GM23338 (cell line): ENCODE measurements around the gene PITPNC1. TPM values are rescaled to one million over a fixed set of nuclear protein-coding genes. Genes with fewer than 3 reads are reported as not detected.
"Not testable (repeated sequence)": the region's sequence is repeated elsewhere in the genome, so short reads cannot be mapped to it uniquely, and the experiment has no call there.

ENCODE experiments used
- ATAC-seq: fragments of 200-7000 bp; cut with Tn5 transposase; 3 replicates; pipeline ENCODE4 v1.9.1; 2020
- DNase-seq: peaks from one replicate; pipeline ENCODE4 v3.0.0-alpha.2; 2015; ENCODE audit warnings: low spot score
- H2AFZ ChIP-seq: fragments of 200-600 bp; sonication (generic); 2 replicates; pipeline ENCODE4 v1.8.0; 2016; ENCODE audit warnings: antibody characterized with exemption, mild to moderate bottlenecking, moderate library complexity
- H3F3A ChIP-seq: fragments of 200-600 bp; sonication (generic); replicated peaks from 2 replicates; pipeline ENCODE4 v1.8.0; 2017; ENCODE audit warnings: antibody characterized with exemption, mixed run types, low read depth
- H3K27ac ChIP-seq: fragments of 200-600 bp; sonication (generic); 2 replicates; pipeline ENCODE4 v1.6.1; 2016; ENCODE audit warnings: low read depth
- H3K27me3 ChIP-seq: fragments of 200-600 bp; sonication (generic); 2 replicates; pipeline ENCODE4 v1.8.0; 2016; ENCODE audit warnings: mild to moderate bottlenecking, mixed run types, moderate library complexity; ENCODE audit not compliant: insufficient read depth
- H3K36me3 ChIP-seq: fragments of 200-600 bp; sonication (generic); 2 replicates; pipeline ENCODE4 v1.8.0; 2016; ENCODE audit warnings: mild to moderate bottlenecking; ENCODE audit not compliant: insufficient read depth
- H3K4me1 ChIP-seq: fragments of 200-600 bp; sonication (generic); 2 replicates; pipeline ENCODE4 v1.8.0; 2016; ENCODE audit warnings: mild to moderate bottlenecking, moderate library complexity; ENCODE audit not compliant: insufficient read depth
- H3K4me2 ChIP-seq: fragments of 200-600 bp; sonication (generic); 2 replicates; pipeline ENCODE4 v1.7.1; 2017; ENCODE audit warnings: mixed run types
- H3K4me3 ChIP-seq: fragments of 200-600 bp; sonication (generic); 2 replicates; pipeline ENCODE4 v1.6.1; 2016; ENCODE audit warnings: mixed run types
- H3K79me2 ChIP-seq: fragments of 200-600 bp; sonication (generic); replicated peaks from 2 replicates; pipeline ENCODE4 v1.8.0; 2017; ENCODE audit warnings: mild to moderate bottlenecking; ENCODE audit not compliant: insufficient read depth
- H3K9me2 ChIP-seq: fragments of 200-600 bp; sonication (generic); 2 replicates; pipeline ENCODE4 v1.8.0; 2017; ENCODE audit not compliant: insufficient read depth
- H4K20me1 ChIP-seq: fragments of 200-600 bp; sonication (generic); replicated peaks from 2 replicates; pipeline ENCODE4 v1.8.0; 2017; ENCODE audit warnings: mild to moderate bottlenecking; ENCODE audit not compliant: insufficient read depth
- H3K27ac Mint-ChIP-seq: 2 replicates; pipeline ENCODE4 v1.8.0; 2020; ENCODE audit warnings: inconsistent platforms, mild to moderate bottlenecking, moderate library complexity, mixed read lengths
- H3K27me3 Mint-ChIP-seq: 3 replicates; pipeline ENCODE4 v1.8.0; 2022; ENCODE audit warnings: low read depth, mild to moderate bottlenecking, moderate library complexity, mixed read lengths, inconsistent platforms; ENCODE audit not compliant: insufficient read depth, poor library complexity
- H3K36me3 Mint-ChIP-seq: 3 replicates; pipeline ENCODE4 v1.8.0; 2021; ENCODE audit warnings: low read depth, mild to moderate bottlenecking, inconsistent platforms, moderate library complexity, mixed read lengths
- H3K4me1 Mint-ChIP-seq: 3 replicates; pipeline ENCODE4 v1.8.0; 2020; ENCODE audit warnings: mild to moderate bottlenecking, inconsistent platforms, mixed read lengths
- H3K4me3 Mint-ChIP-seq: 3 replicates; pipeline ENCODE4 v1.8.0; 2021; ENCODE audit warnings: moderate library complexity, mild to moderate bottlenecking, inconsistent platforms, mixed read lengths
- H3K9me3 Mint-ChIP-seq: 3 replicates; pipeline ENCODE4 v1.8.0; 2020; ENCODE audit warnings: moderate library complexity, mild to moderate bottlenecking, inconsistent platforms, mixed read lengths
- EZH2 ChIP-seq: fragments of 200-600 bp; sonication (generic); IDR thresholded peaks from one replicate; pipeline ENCODE4 v1.8.0; 2017; ENCODE audit warnings: antibody characterized with exemption, mild to moderate bottlenecking, low read depth; ENCODE audit not compliant: unreplicated experiment
- POLR2AphosphoS5 ChIP-seq: IDR thresholded peaks from 2 replicates; pipeline ENCODE4 v1.6.1; 2016; ENCODE audit warnings: antibody characterized with exemption, low read depth
- REST ChIP-seq: IDR thresholded peaks from one replicate; pipeline ENCODE4 v1.6.1; 2018; ENCODE audit warnings: antibody characterized with exemption; ENCODE audit not compliant: unreplicated experiment
- ZNF114 ChIP-seq: fragments of 250-450 bp; sonication (Bioruptor Pico); IDR thresholded peaks from 2 replicates; pipeline ENCODE4 v1.5.0; 2020; ENCODE audit warnings: mild to moderate bottlenecking, moderate library complexity
- ZNF462 ChIP-seq: fragments of 250-450 bp; sonication (Bioruptor Pico); IDR thresholded peaks from 2 replicates; pipeline ENCODE4 v1.5.0; 2020; ENCODE audit warnings: mild to moderate bottlenecking, moderate library complexity
- polyA plus RNA-seq: library from polyadenylated mRNA; unstranded; fragments of >200 nt; fragmentation: Nextera tagmentation; extraction: Ambion mirVana; gene quantifications from 2 replicates; pipeline ENCODE4 v1.2.1, GENCODE V29; 2016
- total RNA-seq: library from RNA; depleted of rRNA; stranded (reverse); fragments of >200 nt; shearing (Covaris generic); gene quantifications from 2 replicates; pipeline ENCODE4 v1.2.3, GENCODE V29; 2014
- TF ChIP-seq, protein P1 (sequence below), 2 experiments: fragments of 200-600 bp in 1 of 2; sonication (generic) in 1 of 2; conservative IDR thresholded peaks; 2 replicates each; pipeline versions ENCODE4 v1.5.1 to v1.6.1; 2016 to 2017; ENCODE audit warnings: antibody characterized with exemption in 2 of 2, low read depth in 2 of 2, mild to moderate bottlenecking in 2 of 2, moderate library complexity in 1 of 2

The PITPNC1 gene
- total and polyA plus RNA-seq, 2 experiments from 2014 or later, result 23.0 to 32.6 TPM

DNA sequence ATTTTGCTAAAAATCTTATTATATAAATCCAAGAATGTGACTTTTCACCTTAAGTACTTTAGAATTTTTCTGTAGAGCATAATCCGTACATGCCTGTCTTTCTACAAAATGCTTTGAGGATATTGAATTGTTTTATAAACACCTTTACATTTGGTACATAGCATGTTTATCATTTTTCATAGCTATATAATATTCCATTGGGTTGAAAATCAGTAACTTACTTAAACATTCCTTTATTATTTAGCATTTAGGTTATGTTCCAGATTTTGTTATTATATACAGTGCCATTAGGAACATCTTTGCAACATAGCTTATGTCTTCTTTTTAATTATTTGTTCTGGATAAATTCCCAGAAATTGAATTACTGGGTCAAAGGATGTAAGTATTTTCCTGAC is 323.6 kb downstream of the PITPNC1 start (continued):
- no peak for TF ChIP-seq REST
- TF ChIP-seq EZH2, result no peak
- TF ChIP-seq, protein P1, sequence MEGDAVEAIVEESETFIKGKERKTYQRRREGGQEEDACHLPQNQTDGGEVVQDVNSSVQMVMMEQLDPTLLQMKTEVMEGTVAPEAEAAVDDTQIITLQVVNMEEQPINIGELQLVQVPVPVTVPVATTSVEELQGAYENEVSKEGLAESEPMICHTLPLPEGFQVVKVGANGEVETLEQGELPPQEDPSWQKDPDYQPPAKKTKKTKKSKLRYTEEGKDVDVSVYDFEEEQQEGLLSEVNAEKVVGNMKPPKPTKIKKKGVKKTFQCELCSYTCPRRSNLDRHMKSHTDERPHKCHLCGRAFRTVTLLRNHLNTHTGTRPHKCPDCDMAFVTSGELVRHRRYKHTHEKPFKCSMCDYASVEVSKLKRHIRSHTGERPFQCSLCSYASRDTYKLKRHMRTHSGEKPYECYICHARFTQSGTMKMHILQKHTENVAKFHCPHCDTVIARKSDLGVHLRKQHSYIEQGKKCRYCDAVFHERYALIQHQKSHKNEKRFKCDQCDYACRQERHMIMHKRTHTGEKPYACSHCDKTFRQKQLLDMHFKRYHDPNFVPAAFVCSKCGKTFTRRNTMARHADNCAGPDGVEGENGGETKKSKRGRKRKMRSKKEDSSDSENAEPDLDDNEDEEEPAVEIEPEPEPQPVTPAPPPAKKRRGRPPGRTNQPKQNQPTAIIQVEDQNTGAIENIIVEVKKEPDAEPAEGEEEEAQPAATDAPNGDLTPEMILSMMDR (conservative IDR thresholded peaks at IDR 0.05; ENCODE audit: low read depth in 2 of 2), result no peak

DNA sequence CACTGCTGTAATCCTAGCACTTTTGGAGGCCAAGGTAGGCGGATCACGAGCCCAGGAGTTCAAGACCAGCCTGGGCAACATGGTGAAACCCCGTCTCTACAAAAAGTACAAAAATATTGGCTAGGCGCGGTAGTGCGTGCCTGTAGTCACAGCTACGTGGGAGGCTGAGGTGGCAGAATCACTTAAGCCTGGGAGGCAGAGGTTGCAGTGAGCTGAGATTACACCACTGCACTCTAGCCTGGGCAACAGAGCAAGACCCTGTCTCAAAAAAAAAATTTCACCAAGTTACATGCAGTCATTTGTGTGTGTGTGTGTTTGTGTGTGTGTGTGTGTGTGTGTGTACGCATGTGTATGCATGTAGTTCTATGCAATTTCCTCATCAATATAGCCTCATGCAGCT is 325.8 kb downstream of the PITPNC1 start:
- H3K27ac Mint-ChIP-seq, H3K79me2 ChIP-seq, H3K4me3 ChIP-seq, ATAC-seq, H3K4me1 Mint-ChIP-seq, H4K20me1 ChIP-seq, H3K36me3 ChIP-seq, H3F3A ChIP-seq, H3K4me2 ChIP-seq, H3K36me3 Mint-ChIP-seq, H3K27me3 ChIP-seq, H3K4me3 Mint-ChIP-seq, H3K9me2 ChIP-seq, H3K27me3 Mint-ChIP-seq, H3K27ac ChIP-seq, H2AFZ ChIP-seq, H3K9me3 Mint-ChIP-seq, DNase-seq, H3K4me1 ChIP-seq: not testable (repeated sequence)

DNA sequence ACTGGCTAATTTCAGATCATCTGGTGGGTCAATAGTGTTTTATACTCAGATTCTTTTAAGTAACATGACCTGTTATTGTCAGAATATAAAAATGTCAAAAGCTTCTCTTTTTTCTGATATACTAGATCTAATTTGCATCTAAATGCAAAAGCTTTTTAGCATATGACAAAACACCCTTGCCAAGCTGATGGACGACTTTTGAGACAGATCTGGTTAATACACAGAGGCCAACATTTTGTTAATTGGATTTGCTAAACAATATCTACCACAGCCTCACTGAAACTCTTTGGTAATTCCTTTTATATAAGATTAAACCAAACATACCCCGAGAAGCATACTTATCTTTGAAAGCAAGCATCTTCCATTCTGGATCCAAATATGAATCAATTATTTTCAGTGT is 330.4 kb downstream of the PITPNC1 start:
- Histone ChIP-seq H3K9me2 (no peaks in the 10 kb centered on the region), H4K20me1 (no peaks in the 10 kb centered on the region), H3K27me3 (no peaks in the 10 kb centered on the region), H3K27ac (no peak overlapping the region), H3K36me3 (no peaks in the 10 kb centered on the region), H2AFZ (no peak overlapping the region; the same call in 1 of the 2 replicates), H3K79me2 (no peaks in the 10 kb centered on the region), H3F3A (no peaks in the 10 kb centered on the region), H3K4me3 (no peak overlapping the region), H3K4me1 (peaks cover 6% of the 10 kb centered on the region), H3K4me2 (peak overlapping the region; percentile 6; the same call in 1 of the 2 replicates)
- H3K4me1 Mint-ChIP-seq, result peaks cover 14% of the 10 kb centered on the region
- 0 out of 2 replicates have a peak overlapping the region, but pooled peaks have one; percentile 10 for H3K27ac Mint-ChIP-seq
- H3K36me3 Mint-ChIP-seq, result no peaks in the 10 kb centered on the region
- TF ChIP-seq ZNF462 (CRISPR knock-in tag) (no peak), ZNF114 (CRISPR knock-in tag) (no peak), POLR2AphosphoS5 (no peak)
- H3K4me3 Mint-ChIP-seq, result no peak overlapping the region
- H3K9me3 Mint-ChIP-seq, result no peaks in the 10 kb centered on the region
- DNase-seq (no peak), ATAC-seq (no peak)
- peaks cover 3% of the 10 kb centered on the region for H3K27me3 Mint-ChIP-seq
